A204.1 (cell line): ENCODE results near the gene ABCF2.

Source experiments
- FAIRE-seq: peaks from 2 replicates; lab custom pipeline; 2012; peaks lifted over from hg19 to GRCh38; lab: Jason Lieb, UNC

Gene ABCF2

DNA sequence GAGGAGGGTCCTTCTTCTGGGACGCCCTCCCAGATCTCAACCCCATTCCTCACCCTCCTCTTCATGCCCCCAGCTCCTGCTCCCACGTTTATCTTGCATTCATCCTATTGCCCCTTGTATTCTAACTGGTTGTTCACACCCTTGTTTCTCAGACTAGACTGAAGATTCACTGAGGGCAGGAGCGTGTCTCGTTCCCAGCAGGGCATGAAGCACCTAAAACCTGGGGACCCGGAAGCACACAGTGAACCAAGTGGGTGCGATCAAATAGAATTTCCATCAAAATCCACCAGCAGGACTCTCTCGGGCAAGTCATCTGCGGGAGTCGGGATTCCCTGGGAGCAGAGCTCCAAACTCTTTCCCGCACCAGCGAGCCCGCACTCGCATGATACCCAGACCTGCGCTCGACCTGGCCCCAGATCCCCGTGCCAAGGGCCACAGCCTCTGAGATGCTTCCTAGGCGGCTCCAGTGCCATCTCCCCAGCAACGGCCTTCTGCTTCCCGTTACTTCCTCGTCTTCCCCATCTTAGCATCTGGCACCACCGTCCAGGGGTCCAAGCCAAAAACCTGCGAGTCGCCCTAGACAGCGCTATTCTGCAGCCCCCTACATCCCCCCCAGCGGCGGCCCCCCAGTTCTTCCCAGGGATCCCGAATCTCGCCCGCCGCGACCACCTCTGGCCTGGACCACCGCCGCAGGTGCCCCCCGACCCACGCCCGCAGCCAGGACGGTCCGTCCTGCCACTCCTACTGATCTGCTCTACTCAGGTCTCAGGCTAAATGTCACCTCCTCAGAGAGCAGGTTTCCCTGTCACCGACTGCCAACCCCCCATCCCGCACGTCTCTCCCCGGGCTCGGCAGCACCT is 53.4 kb downstream of the ABCF2 start:
- no peak for FAIRE-seq

DNA sequence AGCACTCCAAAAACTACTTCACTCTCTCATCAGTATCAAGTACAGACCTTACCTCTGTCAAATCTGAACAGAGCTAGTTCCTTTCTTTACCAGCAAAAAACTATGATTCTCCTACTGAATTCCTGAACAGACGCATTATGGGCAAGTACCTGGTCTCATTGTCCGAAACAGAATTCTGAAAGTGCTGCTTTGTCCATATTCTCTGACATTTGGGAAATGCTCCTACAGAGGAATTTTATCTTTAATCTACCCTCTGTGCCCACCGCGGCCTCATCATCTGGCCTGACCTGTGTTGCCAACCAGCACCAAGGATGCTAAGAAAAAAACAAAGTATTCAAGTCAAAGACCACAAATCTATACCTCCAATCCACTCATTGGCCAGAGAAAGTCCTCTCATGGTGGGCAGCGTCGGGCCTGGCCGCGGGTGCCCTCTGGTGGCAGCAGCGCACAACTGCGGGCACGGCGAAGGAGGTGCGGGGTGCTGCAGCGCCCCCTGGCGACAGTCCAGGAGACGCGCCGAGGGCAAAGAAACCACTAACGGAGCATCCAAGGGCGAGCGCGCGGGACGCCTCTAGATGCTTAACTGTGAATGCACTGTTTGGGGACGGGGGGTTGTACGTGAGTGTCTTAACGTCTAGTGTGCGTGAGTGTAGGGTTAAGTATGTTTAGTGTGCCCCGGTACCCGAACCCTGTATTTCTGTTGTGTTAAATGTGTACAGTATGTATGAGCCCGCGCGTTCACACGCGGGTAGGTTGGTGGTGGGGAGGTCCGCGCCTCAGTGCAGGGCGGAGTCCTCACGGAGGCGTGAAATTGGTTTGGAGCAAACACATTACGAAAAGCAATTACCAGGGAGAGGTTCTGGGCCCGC is 54.5 kb downstream of the ABCF2 start:
- FAIRE-seq, result peak; percentile 87

DNA sequence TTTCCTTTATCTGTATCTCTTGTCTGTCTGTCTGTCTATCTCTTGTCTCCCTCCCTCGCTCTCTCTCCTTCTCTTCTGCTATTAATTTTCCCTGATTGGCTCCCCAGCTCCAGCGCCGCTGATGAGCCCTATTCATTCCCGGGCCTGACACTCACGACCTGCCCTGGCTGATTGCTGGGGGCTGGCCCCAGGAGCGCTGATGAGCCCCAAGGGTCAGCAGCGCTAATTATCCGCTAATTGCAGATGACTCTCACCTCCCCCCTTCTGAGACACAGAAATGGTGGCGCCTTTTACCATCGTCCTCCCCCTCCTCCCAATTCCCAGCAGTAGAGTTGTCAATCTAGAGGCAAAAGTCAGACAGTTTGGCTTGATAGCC is 58.2 kb downstream of the ABCF2 start:
- no peak for FAIRE-seq

DNA sequence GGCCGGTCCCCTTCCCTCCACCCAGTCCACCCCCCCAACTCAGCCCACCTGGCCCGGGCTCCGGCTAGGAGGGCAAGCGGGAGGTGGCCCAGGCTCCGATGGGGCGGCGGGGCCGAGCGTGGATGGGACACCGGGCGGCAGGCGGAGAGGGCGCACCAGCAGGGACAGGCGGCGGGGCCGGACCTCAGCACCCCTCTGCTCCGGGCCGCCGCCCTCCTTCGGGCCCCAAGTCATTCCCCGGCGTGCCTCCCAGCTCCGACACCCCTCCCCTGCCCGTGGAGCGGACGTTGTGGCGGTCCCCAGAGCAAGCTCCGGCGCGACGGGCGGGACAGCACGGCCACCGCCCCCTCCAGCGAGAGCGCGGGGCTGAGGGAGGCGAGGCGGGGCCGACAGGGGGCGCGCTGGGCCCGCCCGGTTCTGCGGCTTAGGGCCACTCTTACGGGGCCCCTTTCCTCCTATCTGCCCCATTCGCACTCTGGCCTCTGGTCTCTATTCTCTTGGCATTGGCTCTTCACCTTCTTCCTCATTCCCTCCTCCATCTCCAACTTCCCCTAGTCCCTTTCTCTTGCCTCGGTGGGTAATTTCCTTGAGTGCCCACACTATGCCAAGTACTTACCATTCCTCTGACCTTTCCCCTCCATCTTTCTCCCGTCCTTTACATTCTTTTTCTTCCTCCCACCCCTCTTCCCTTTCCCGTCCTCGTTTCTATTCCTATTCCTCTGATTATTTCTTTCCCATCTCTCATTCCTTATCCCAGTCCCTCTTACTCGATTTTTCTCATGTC is 58.8 kb downstream of the ABCF2 start:
- FAIRE-seq, result no peak

DNA sequence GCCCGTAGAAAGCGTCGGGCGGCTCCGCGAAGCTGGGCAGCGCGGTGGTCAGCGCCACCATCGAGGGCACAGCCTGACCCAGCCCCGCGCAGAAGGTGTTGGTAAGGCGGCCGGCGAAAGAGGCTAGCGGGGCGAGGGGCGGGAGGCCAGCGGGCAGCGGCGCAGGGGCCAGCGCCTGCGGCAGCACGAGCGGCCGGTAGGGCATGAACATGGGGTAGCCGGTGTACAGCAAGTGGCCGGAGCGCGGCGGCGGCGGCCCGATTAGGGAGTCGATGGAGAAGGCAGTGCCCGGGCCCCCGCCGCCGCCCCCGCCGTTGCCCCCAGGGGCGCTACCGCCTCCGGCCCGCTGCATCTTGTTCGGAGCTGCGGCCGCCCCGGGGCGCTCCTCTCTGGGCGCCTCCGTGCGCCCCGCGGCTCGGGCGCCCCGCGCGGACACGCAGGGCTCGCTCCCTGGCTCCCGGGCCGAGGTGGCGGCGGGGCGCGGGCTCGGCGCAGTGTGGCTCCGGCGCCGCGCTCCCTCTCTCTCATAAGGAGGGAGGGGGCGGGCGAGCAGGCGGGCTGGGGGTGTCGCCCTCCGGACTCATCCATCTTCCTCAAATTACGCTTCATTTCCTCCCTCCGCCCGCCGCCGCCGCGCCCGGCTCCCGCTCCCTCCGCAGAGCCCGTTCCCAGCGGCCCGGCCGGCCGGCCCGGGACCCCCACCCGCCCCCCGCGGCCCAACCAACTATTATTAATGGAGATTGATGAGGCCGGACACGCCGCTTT is 59.6 kb downstream of the ABCF2 start, which contains the start of gene GBX1:
Gene GBX1, minus strand, starts transcription at position 498 of the 765 bp plus-strand sequence. Its CDS starts 146 bp downstream, at position 352.
- FAIRE-seq, result no peak

DNA sequence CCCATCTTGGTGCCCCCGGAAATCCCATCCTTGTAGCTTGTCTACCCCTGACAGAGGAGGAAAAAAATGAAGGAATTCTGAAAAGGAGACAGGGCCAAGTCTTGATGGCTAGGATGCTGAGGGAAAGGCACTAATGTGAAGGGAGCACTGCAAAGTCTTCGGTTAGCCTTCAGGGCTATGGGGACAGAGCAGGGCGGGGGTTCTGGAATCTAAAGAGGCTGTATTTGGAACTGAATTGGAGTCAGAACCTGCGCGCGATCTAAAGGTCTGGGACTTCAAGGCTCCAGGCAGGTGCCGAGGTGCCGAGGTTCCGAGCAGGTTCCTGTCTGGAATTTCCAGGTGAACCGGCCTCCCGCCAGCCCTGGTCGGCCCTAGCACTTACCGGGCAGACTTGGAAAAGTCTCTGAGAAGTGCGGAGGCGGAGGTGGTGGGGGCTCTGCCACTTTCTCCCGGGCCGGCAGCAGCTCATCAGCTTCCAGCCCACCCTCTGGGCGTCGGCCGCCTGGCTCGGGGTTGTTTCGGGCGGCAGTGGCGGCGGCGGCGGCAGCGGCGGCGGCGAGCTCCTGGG is 60.3 kb downstream of the ABCF2 start:
- no peak for FAIRE-seq
